SK-N-DZ (cell line): ENCODE results near the gene MICAL3. TPM values are rescaled to one million over a fixed set of nuclear protein-coding genes. Genes with fewer than 3 reads are reported as not detected.
"Not testable (repeated sequence)": the region's sequence is repeated elsewhere in the genome, so short reads cannot be mapped to it uniquely, and the experiment has no call there.

Experiments used
- DNase-seq: peaks from one replicate; pipeline ENCODE4 v3.0.0-alpha.2; 2015; ENCODE audit warnings: low spot score
- polyA plus RNA-seq, 2 experiments: library from polyadenylated mRNA; depleted of rRNA; stranded (reverse); fragments of >200 nt; gene quantifications; 2 replicates each; pipeline ENCODE4 v1.2.3, GENCODE V29; 2014

Gene MICAL3, protein sequence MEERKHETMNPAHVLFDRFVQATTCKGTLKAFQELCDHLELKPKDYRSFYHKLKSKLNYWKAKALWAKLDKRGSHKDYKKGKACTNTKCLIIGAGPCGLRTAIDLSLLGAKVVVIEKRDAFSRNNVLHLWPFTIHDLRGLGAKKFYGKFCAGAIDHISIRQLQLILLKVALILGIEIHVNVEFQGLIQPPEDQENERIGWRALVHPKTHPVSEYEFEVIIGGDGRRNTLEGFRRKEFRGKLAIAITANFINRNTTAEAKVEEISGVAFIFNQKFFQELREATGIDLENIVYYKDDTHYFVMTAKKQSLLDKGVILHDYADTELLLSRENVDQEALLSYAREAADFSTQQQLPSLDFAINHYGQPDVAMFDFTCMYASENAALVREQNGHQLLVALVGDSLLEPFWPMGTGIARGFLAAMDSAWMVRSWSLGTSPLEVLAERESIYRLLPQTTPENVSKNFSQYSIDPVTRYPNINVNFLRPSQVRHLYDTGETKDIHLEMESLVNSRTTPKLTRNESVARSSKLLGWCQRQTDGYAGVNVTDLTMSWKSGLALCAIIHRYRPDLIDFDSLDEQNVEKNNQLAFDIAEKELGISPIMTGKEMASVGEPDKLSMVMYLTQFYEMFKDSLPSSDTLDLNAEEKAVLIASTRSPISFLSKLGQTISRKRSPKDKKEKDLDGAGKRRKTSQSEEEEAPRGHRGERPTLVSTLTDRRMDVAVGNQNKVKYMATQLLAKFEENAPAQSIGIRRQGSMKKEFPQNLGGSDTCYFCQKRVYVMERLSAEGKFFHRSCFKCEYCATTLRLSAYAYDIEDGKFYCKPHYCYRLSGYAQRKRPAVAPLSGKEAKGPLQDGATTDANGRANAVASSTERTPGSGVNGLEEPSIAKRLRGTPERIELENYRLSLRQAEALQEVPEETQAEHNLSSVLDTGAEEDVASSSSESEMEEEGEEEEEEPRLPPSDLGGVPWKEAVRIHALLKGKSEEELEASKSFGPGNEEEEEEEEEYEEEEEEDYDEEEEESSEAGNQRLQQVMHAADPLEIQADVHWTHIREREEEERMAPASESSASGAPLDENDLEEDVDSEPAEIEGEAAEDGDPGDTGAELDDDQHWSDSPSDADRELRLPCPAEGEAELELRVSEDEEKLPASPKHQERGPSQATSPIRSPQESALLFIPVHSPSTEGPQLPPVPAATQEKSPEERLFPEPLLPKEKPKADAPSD (N-terminal part only)
- 13.9 and 17.8 TPM in 2 replicates for polyA plus RNA-seq (2014; cell fraction: cytosol; rRNA removed)
- polyA plus RNA-seq (2014; cell fraction: nucleus; rRNA removed) = 12.3 and 33.7 TPM in 2 replicates

DNA sequence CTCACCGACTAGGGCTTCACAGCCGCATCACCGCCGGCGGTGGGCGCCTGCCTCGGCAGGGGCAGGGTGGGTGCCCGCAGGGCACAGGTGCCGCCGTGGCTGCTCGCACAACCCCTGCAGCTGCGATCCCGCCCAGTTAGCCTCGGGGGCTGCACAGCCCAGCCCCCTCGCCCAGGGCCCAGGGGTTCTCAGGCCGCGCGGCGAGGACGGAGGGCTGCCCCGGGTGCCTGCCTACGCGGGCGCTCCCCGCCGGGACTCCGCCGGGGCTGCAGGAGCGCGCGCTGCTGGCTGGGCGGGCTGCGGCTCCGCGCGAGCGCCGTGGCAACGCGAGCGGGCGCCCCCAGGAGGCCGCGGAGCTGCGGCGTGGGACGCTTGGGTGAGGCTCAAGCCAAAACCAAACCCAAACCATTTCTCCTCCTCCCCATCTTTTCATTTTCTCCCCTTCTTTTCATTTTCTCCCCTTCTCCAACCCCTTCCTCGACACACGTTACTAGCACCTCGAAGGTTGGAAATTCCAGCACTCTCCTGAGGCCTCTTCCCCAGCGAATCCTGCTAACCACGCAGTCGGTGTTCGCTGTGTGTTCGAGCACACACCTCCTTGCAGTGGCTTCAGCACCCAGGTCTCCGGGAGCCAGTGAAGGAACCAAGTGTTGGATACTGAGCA is at the start of gene MICAL3:
MICAL3 (minus strand) TSS at position 286 of the 664 bp plus-strand sequence. CDS start 117,749 bp downstream, outside the sequence.
- DNase-seq = peak; percentile 63

DNA sequence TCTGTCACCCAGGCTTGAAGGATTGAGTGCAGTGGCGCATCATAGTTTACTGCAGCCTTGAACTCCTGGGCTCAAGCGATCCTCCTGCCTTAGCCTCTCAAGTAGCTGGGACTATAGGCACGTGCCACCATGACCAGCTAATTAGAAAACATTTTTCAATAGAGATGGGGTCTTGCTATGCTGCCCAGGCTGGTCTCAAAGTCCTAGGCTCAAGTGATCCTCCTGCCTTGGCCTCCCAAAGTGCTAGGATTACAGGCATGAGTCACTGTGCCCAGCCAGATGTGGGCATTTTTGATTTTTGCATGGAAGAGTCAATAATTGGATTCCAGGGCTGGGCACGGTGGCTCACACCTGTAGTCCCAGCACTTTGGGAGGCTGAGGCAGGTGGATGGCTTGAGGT is 49.6 kb upstream of the MICAL3 start:
- DNase-seq = not testable (repeated sequence)

DNA sequence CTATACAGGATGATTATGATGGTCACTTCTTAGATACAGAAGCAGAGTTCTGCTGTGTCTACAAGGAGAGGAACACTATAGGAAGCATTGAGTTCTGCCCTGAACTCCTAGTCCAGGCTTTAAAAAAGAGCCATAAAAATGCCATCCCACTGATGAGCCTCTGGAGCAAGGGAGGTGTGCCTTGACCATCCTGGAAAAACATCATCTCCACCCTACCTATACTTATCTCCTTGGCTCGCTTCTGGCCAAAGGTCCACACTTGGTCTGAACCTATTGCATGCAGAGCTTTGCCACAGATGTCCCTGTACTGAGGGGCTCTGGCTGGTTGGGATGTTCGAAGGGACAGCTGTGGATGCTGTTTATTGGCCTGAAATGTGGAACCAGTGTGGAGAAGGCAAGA is 49.1 kb upstream of the MICAL3 start:
- no peak for DNase-seq

DNA sequence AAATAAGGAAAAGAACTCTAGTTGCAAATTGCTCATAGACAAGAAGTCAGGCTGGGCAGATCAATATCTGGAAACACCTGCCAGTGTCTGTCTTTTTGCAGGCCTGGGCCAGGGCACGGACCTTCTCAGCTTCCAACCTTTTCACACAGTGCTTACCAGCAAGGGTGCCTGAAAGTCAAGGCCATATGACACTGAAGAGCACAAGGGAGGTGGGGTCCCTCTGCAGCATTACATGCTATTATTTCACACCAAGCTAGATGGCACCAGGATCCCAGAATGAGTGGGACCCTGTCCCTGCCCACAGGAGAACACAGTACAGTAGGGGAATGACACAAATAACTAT is 47.6 kb upstream of the MICAL3 start:
- DNase-seq = peak; percentile 40

DNA sequence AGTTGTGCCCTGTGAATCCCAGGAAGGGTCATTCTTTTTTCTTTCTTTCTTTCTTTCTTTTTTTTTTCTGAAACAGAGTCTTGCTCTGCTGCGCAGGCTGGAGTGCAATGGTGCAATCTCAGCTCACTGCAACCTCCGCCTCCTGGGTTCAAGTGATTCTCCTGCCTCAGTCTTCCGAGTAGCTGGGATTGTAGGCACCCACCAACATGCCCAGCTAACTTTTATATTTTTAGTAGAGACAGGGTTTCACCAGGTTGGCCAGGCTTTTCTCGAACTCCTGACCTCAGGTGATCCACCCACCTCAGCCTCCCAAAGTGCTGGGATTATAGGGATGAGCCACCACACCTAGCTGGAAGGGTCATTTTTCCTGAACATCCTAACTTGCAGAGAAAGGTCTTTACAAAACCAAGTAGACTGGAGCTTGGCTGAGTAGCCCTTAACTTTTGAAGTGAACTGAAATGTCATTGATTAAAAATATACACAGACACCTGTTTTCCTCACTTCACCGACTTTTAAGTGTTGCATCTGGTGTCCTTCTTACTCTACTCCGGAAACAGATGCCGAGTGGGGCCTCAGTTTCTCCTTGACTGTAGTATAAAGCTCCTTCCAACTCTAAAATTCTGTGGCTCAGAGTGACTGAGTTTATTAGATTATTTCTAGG is 47.1 kb upstream of the MICAL3 start:
- not testable (repeated sequence) for DNase-seq

DNA sequence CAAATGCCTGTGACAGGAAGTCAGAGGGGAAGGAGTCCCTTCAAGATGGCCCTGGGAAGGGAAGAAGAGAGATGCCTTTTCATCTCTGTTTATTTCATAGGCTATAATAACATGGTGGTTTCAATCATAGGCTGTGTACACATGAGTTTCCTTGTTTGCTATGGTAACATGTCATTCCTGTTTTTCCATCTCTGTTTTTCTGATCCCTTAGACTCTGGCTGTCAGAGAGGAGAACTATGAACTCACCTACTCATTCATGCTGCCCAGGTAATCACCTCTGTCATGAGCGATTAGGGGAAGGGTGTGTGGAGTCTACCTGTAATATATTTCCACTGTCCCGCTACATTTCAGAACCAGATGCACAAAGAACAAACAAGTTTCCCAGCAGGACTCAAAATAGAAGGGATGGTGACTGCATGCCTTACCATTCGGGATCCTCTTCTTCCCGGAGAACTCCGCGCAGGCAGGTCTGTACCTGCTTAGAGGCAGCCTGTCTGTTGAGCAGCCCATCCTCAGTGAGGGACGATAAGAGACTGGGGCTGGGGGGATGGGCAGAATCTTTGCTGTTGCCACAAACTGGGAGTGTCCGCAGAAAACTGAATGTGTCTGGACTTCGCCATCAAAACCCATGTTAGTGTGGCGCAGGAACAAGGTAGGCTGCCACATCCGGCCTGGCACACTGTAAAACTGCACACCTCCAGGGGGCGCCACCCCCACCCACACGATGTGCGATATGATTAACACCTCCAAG is 46.4 kb upstream of the MICAL3 start:
- DNase-seq = no peak

DNA sequence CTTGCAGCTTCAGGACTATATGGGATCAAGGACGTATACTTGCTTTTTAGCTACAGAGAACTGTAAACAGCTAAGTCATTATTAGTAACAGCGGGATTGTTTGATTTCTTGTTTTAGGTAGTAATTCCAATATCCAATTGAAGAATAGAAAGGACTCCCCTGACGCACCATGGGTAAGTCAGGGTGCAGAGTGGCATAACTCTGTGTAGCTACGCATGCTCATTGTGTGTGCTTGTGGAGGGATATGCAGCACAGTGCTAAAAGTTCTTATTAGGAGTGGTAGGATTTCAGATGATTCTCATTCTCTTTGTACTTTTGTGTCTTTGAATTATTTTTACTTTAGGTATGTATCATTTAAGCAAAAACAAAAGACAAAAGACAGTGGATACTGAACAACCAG is 45.7 kb upstream of the MICAL3 start:
- DNase-seq = no peak

DNA sequence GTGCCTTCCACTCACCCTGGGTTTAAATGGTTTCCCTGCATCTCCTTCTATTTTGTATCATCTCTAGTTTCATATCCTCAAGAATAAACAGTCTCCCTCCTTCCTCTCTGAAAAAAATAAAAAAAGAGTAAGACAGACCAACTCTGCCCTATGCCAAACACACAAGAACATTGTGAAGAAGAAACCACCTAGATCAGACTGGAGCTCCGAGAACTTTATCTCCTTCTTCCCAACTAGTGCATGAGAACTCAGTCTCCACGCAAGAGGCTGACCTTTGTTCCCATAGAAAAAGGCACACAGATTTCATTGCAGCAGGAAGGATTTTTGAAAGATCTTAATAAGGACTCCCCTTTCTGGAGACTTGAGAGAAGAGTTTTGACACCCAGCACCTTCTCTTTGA is 44.7 kb upstream of the MICAL3 start:
- no peak for DNase-seq

DNA sequence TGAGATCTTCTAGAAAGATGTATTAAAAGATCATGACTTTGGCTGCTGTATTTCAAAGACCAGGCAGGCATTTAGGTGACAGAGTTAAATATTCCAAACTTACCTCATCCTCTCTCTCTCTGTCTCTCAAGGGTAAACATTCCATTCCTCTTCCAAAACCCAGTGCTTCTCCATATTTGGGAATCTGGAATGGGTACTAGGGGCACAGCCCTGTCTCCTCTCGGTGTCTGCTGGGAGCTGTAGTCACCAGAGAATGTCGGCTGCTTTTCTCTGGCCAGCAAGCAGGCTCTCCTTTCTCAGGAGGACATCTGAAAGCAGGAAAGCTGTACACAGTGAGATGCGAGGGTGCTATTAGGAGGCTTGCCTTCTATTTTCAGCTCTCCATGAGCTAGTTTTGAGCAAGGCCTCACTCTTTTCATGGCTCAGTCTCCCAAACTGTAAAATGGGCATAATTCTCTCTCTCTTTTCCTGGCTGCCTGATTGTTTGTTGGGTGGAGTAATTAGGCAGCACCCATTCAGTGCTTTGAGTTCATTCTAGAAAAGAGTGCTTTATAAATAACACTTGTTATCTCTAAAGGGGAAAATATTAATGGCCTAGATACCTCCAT is 44.1 kb upstream of the MICAL3 start:
- no peak for DNase-seq

DNA sequence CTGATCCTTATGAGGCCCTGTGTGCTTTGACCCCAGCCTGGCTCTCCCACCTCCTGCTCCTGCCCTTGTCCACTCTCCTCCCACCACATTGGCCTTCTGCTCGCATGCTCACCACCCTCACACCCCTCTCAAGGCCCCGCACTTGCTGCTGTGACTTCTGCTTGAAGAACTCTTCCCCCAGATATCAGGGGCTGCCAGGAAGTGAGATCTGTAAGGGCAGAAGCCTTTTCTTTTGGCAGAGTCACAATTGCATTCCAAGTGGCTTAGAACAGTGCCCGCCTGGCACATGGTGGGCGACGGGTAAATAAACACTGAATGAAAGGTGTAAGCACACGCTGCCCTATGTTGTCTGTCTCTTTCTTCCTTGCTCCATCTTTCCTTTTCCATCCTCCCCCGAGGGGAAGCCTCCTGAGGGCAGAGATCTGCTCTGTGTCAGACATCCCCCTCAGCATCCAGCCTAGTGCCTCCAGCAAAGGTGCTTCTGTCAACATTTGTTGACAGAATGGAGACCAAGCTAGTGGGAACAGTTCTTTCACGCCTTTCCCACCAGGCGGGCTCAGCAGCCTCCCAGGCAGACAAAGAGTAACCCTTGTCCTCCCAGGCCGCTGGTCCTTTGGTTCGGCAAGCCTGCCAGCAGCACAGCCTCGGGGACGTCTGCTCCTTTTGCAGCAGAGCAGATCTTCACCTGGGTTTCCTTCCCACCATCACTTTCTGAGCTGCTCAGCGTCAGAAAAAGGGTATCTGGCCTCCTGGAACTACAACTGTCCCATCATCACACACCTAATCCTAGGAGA is 43.4 kb upstream of the MICAL3 start:
- no peak for DNase-seq

DNA sequence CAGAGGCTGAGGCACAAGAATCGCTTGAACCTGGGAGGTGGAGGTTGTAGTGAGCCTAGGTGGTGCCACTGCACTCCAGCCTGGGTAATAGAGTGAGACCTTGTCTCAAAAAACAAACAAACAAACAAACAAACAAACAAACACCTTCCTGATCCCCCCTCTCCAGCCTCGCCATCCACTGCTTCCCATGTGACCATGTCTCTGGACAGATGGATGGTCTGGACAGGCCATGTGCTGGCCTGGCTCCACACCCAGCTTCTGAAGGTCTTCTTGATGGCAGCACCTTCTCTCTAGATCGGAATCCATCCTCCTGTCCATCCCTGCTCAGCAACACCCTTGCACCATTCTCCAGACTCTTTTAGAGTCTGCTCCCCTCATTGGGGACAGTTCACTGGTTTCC is 42.8 kb upstream of the MICAL3 start:
- DNase-seq = no peak

DNA sequence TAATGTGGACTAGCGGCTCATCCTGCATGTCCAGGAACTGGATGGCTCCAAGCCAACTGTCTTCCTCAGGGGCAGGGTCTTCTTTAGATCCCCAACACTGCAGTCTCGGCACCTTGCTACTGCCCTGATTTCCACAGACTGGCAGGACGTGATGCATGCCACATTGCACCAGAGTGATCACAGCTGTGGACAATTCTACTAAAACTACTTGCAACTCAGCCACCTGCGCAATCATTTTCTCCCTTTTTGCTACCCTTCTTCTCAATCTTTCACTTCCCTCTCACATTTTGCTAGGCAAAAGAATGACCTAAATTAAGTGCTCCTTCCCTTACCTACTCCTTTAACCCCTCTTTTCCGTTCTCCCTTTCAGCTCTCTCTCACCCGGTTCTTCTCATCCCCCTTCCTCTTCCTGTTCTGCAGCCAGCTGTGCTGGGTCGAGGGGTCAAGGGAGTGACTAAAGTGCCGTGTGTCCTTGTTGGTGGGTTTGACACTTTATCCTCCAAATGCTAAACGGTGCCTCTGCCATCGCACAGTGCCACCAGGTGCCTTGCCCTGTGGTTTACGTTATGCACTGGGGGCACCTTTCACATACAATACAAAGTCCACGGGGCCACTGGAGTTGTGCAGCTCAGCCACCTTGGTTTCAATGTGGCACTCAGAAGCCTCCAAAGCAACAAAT is 42.0 kb upstream of the MICAL3 start:
- no peak for DNase-seq

DNA sequence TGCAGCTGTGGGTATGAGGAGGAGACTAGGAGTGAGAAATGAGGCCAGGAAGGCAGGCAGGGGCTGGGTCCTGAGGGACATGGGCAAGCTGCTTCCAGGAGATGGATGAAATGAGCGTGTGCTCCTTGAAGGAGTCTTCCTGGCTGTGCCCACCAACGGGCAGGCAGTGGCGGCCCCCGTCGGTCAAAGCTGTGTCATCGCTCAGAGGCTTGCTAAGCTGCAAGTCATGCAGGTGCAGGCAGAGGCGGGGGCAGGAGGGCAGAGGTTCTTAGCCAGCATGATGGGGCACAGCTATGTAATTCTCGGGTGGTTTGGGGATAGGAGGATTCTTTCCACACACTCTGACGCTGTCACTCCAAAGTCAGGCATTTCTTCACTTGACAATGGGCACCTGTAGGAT is 40.9 kb upstream of the MICAL3 start:
- no peak for DNase-seq

DNA sequence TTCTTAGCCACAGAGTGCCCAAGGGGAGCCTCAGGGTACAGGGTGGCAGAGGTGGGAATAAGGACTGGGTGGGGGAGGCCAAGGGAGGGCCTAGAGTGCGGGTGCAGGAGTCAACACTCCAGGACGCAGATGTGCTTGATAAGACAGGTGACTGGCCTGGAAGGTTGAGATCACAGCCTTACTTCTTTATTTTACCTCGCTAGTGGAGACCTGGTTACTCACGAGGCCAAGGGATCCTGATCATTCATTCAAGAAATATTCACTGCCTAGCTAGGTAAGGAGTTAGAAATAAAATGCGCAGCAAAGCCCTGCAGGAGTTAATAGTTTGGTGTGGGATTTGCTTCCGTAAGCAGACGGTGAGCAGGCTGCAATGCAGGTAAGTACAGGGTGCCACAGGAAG is 40.3 kb upstream of the MICAL3 start:
- no peak for DNase-seq

DNA sequence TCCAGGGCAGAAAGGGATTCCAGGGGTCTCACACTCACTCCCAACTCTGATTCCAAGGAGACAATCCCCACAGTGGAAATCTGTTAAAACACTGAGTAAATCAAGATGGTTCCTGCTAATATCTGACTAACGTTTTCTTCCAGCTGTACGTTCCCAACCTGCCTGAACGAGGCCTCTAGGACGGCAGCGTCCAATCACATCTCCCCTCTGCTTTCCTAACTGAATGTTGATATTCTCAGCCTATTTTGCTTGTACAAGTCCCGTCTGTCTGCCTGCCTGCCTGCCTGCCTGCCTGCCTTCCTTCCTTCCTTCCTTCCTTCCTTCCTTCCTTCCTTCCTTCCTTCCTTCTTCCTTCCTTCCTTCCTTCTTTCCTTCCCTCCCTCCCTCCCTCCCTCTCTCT is 39.4 kb upstream of the MICAL3 start:
- DNase-seq = not testable (repeated sequence)

DNA sequence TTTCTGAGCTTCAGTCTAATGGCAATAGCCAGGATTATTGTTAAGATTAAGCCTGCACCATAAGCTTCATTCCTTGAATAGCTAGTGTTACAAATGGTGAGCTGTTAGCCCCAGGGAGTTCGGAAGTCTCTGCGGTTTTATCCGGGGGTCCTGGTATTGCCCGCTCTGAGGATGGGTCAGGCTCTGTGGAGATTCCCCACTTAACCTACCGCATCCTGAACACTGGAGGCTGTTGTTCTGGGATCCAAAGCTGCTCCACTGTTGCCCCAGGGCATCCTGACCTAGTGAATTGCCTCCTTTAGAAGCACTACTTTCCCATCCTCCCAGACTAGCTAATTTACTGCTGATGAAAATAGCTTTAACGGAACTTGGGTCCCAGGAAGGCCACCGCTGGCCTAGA is 38.9 kb upstream of the MICAL3 start:
- DNase-seq = no peak

DNA sequence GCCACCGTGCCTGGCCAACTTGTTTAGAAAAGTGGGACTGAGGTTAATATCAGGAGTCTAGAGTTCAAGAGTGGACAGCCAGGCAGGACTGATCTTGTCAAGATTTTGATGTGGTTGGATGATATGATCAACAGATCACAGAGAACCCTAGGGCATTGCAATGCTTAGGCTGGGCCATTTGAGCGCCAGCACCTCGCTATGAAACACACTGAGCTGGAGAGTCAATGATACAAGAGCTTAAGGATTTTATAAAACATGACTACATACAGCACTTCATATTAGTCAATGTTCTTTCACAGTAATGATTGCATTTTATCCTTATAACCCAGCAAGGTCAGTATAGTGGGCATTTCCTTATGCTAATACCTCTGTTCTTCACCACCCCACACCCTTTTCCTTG is 38.1 kb upstream of the MICAL3 start:
- no peak for DNase-seq
